ENCODE data around the gene ZNF235. TPM values are rescaled to one million over a fixed set of nuclear protein-coding genes. Genes with fewer than 3 reads are reported as not detected.
"Not testable (repeated sequence)": the region's sequence is repeated elsewhere in the genome, so short reads cannot be mapped to it uniquely, and the experiment has no call there.

ZNF235 gene
- total RNA-seq, 2 experiments from 2014 or later: 2.7 to 3.6 TPM

- peak overlapping the region; percentile 75 for H3K27ac Mint-ChIP-seq
- CTCF ChIA-PET: no interaction called here
- TF ChIP-seq, protein P1, sequence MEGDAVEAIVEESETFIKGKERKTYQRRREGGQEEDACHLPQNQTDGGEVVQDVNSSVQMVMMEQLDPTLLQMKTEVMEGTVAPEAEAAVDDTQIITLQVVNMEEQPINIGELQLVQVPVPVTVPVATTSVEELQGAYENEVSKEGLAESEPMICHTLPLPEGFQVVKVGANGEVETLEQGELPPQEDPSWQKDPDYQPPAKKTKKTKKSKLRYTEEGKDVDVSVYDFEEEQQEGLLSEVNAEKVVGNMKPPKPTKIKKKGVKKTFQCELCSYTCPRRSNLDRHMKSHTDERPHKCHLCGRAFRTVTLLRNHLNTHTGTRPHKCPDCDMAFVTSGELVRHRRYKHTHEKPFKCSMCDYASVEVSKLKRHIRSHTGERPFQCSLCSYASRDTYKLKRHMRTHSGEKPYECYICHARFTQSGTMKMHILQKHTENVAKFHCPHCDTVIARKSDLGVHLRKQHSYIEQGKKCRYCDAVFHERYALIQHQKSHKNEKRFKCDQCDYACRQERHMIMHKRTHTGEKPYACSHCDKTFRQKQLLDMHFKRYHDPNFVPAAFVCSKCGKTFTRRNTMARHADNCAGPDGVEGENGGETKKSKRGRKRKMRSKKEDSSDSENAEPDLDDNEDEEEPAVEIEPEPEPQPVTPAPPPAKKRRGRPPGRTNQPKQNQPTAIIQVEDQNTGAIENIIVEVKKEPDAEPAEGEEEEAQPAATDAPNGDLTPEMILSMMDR (IDR thresholded peaks at IDR 0.05): no peak
- peaks cover 9% of the 10 kb centered on the region for H3K4me1 Mint-ChIP-seq (ENCODE audit: low read depth)
- H3K36me3 Mint-ChIP-seq (ENCODE audit: low read depth): peaks cover 26% of the 10 kb centered on the region
- no peak for ATAC-seq
- H3K9me3 Mint-ChIP-seq: peaks cover 44% of the 10 kb centered on the region
- no peaks in the 10 kb centered on the region for H3K27me3 Mint-ChIP-seq
- peak; percentile 2 for DNase-seq
- POLR2A ChIA-PET: no interaction called here
- intact Hi-C loops (cut with micrococcal nuclease): no loop called here
- peak overlapping the region; percentile 66 for H3K4me3 Mint-ChIP-seq
These were observed 44.5 kb downstream of the ZNF235 start for GRCh38 chr19:44260343-44260681.

GRCh38 chr19:44258835-44259413 lies 45.9 kb downstream of the ZNF235 start:
- H3K4me1 Mint-ChIP-seq (ENCODE audit: low read depth): peaks cover 9% of the 10 kb centered on the region
- no peak overlapping the region for H3K4me3 Mint-ChIP-seq
- peaks cover 33% of the 10 kb centered on the region for H3K36me3 Mint-ChIP-seq (ENCODE audit: low read depth)
- H3K27ac Mint-ChIP-seq: no peak overlapping the region
- peaks cover 55% of the 10 kb centered on the region for H3K9me3 Mint-ChIP-seq
- DNase-seq (no peak), ATAC-seq (no peak)
- ChIA-PET CTCF (no interaction called here), POLR2A (no interaction called here)
- no peaks in the 10 kb centered on the region for H3K27me3 Mint-ChIP-seq
- intact Hi-C loops (cut with micrococcal nuclease): no loop called here
- TF ChIP-seq, protein P1 (IDR thresholded peaks at IDR 0.05): no peak

DNA sequence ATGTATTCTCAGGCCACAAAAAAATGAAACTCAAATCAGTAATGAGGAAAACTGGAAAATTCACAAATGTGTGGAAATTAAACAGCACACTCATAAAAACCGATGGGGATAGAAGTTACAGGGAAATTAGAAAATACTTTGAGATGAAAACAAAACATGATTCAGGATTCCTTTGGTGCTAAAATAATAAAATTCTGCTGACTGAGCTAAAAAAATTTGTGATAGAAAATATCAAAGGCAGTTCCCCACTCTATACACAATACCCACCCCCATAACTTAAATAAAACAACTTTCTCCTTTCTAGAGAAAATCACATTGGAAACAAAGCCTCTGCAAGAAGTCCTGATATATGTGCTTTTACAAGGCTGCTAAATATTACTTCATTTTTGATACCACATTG lies 46.7 kb downstream of the ZNF235 start:
- CTCF ChIA-PET: no interaction called here
- DNase-seq (no peak), ATAC-seq (no peak)
- POLR2A ChIA-PET: no interaction called here
- Mint-ChIP-seq H3K4me3 (no peak overlapping the region), H3K27me3 (no peaks in the 10 kb centered on the region), H3K27ac (no peak overlapping the region), H3K36me3 (ENCODE audit: low read depth) (peaks cover 37% of the 10 kb centered on the region), H3K9me3 (peaks cover 56% of the 10 kb centered on the region), H3K4me1 (ENCODE audit: low read depth) (peaks cover 9% of the 10 kb centered on the region)
- TF ChIP-seq, protein P1 (IDR thresholded peaks at IDR 0.05): no peak
- intact Hi-C loops (cut with micrococcal nuclease): no loop called here

DNA sequence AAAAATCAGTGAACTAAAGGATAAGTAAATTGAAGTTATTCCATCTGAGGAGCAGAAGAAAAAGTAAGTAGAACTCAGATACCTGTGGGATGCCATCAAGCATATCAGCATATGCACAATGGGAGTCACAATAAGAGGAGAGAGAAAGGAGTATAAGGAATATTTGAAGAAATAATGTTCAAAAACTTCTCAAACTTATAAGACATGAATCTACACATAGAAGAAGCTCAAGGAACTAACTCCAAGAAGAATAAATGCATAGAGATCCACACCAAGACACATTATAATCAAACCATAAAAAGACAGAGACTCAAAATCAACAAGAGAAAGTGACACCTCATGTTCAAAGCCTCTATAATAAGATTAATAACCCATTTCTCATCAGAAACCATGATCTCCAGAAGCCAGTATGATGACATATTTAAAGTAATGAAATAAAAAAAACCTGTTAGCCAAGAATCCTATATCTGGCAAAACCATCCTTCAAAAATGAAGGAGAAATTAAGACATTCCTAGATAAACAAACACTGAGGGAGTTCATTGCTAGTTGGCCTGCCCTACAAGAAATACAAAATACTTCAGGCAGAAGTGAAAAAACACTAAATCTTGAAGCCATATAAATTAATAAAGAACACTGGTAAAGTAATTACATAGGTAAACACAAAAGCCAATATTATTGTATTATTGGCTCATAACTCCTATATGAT lies 49.0 kb downstream of the ZNF235 start:
- TF ChIP-seq, protein P1 (IDR thresholded peaks at IDR 0.05): no peak
- CTCF ChIA-PET: no interaction called here
- Mint-ChIP-seq H3K9me3 (peaks cover 63% of the 10 kb centered on the region), H3K4me1 (ENCODE audit: low read depth) (peaks cover 9% of the 10 kb centered on the region), H3K4me3 (no peak overlapping the region), H3K27me3 (no peaks in the 10 kb centered on the region), H3K36me3 (ENCODE audit: low read depth) (peaks cover 55% of the 10 kb centered on the region), H3K27ac (no peak overlapping the region)
- intact Hi-C loops (cut with micrococcal nuclease): no loop called here
- POLR2A ChIA-PET: no interaction called here
- DNase-seq (no peak), ATAC-seq (no peak)

GRCh38 chr19:44254496-44254895 lies 50.3 kb downstream of the ZNF235 start:
- Mint-ChIP-seq H3K36me3 (ENCODE audit: low read depth) (peaks cover 65% of the 10 kb centered on the region), H3K4me1 (ENCODE audit: low read depth) (no peaks in the 10 kb centered on the region), H3K9me3 (peaks cover 75% of the 10 kb centered on the region), H3K27me3 (no peaks in the 10 kb centered on the region), H3K27ac (no peak overlapping the region), H3K4me3 (no peak overlapping the region)
- TF ChIP-seq, protein P1 (IDR thresholded peaks at IDR 0.05): no peak
- intact Hi-C loops (cut with micrococcal nuclease): no loop called here
- ATAC-seq (no peak), DNase-seq (no peak)
- ChIA-PET POLR2A (no interaction called here), CTCF (no interaction called here)

- H3K27me3 Mint-ChIP-seq; H3K4me3 Mint-ChIP-seq; H3K27ac Mint-ChIP-seq; POLR2A ChIA-PET; DNase-seq; CTCF ChIA-PET; intact Hi-C loops (cut with micrococcal nuclease); H3K4me1 Mint-ChIP-seq (ENCODE audit: low read depth); ATAC-seq: not testable (repeated sequence)
- Mint-ChIP-seq H3K9me3 (peaks cover 79% of the 10 kb centered on the region), H3K36me3 (ENCODE audit: low read depth) (peaks cover 69% of the 10 kb centered on the region)
These were observed 51.4 kb downstream of the ZNF235 start for GRCh38 chr19:44253392-44253791.

- POLR2A ChIA-PET; intact Hi-C loops (cut with micrococcal nuclease); ATAC-seq; H3K27ac Mint-ChIP-seq; H3K4me3 Mint-ChIP-seq; DNase-seq; CTCF ChIA-PET; H3K4me1 Mint-ChIP-seq (ENCODE audit: low read depth); H3K27me3 Mint-ChIP-seq: not testable (repeated sequence)
- Mint-ChIP-seq H3K36me3 (ENCODE audit: low read depth) (peaks cover 67% of the 10 kb centered on the region), H3K9me3 (peaks cover 73% of the 10 kb centered on the region)
These were observed 52.5 kb downstream of the ZNF235 start for GRCh38 chr19:44252332-44252731.
